HL-60 (cell line): ENCODE data around the gene MAST2.

Experiments used
- DNase-seq, 2 experiments: peaks; one replicate each; pipeline ENCODE4 v3.0.0-alpha.2; 2010 to 2020; ENCODE audit warnings: low read depth in 1 of 2, low spot score in 1 of 2
- H3K27ac ChIP-seq: fragments of 250-450 bp; sonication (Bioruptor Pico); replicated peaks from 2 replicates; pipeline ENCODE4 v1.5.1; 2020; ENCODE audit warnings: mild to moderate bottlenecking, moderate library complexity
- H3K27me3 ChIP-seq: fragments of 250-450 bp; sonication (Bioruptor Pico); 2 replicates; pipeline ENCODE4 v1.5.1; 2021; ENCODE audit warnings: mild to moderate bottlenecking, moderate library complexity; ENCODE audit not compliant: insufficient read depth, poor library complexity, severe bottlenecking
- H3K4me3 ChIP-seq: replicated peaks from 2 replicates; pipeline ENCODE4 v1.5.1; 2011; ENCODE audit warnings: mild to moderate bottlenecking, control low read depth, low read length; ENCODE audit not compliant: insufficient read depth
- CTCF ChIP-seq: IDR thresholded peaks from one replicate; pipeline ENCODE4 v1.5.1; 2011; ENCODE audit warnings: low read length, control low read depth, inconsistent platforms; ENCODE audit not compliant: insufficient read depth
- GABPA ChIP-seq: IDR thresholded peaks from 2 replicates; pipeline ENCODE4 v1.6.1; 2012; ENCODE audit warnings: low read depth
- POLR2AphosphoS5 ChIP-seq: IDR thresholded peaks from 2 replicates; pipeline ENCODE4 v1.6.1; 2012; ENCODE audit warnings: low read depth
- SPI1 ChIP-seq: IDR thresholded peaks from 2 replicates; pipeline ENCODE4 v1.6.1; 2012; ENCODE audit warnings: low read depth, mild to moderate bottlenecking, borderline replicate concordance
- TF ChIP-seq, protein P1 (sequence below): IDR thresholded peaks from 2 replicates; pipeline ENCODE4 v1.6.1; 2012; ENCODE audit warnings: low read depth; ENCODE audit not compliant: insufficient replicate concordance

Gene MAST2

GRCh38 chr1:46070164-46070814, 266.9 kb downstream of the MAST2 start:
- TF ChIP-seq POLR2AphosphoS5 (no peak), CTCF (no peak), SPI1 (no peak), GABPA (no peak)
- TF ChIP-seq, protein P1, sequence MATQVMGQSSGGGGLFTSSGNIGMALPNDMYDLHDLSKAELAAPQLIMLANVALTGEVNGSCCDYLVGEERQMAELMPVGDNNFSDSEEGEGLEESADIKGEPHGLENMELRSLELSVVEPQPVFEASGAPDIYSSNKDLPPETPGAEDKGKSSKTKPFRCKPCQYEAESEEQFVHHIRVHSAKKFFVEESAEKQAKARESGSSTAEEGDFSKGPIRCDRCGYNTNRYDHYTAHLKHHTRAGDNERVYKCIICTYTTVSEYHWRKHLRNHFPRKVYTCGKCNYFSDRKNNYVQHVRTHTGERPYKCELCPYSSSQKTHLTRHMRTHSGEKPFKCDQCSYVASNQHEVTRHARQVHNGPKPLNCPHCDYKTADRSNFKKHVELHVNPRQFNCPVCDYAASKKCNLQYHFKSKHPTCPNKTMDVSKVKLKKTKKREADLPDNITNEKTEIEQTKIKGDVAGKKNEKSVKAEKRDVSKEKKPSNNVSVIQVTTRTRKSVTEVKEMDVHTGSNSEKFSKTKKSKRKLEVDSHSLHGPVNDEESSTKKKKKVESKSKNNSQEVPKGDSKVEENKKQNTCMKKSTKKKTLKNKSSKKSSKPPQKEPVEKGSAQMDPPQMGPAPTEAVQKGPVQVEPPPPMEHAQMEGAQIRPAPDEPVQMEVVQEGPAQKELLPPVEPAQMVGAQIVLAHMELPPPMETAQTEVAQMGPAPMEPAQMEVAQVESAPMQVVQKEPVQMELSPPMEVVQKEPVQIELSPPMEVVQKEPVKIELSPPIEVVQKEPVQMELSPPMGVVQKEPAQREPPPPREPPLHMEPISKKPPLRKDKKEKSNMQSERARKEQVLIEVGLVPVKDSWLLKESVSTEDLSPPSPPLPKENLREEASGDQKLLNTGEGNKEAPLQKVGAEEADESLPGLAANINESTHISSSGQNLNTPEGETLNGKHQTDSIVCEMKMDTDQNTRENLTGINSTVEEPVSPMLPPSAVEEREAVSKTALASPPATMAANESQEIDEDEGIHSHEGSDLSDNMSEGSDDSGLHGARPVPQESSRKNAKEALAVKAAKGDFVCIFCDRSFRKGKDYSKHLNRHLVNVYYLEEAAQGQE, result no peak
- H3K4me3 ChIP-seq, result no peak overlapping the region
- DNase-seq, result peak; percentile 10 to 53
- H3K27ac ChIP-seq, result peak overlapping the region; percentile 27
- H3K27me3 ChIP-seq, result no peaks in the 10 kb centered on the region

- DNase-seq, result no peak
- TF ChIP-seq GABPA (no peak), CTCF (no peak), POLR2AphosphoS5 (no peak), SPI1 (no peak)
- TF ChIP-seq, protein P1, result no peak
- H3K27ac ChIP-seq, result no peak overlapping the region
- no peak overlapping the region for H3K4me3 ChIP-seq
- H3K27me3 ChIP-seq, result no peaks in the 10 kb centered on the region
These were observed 269.6 kb downstream of the MAST2 start for GRCh38 chr1:46072975-46073374.

- H3K4me3 ChIP-seq, result no peak overlapping the region
- no peak for DNase-seq
- no peak overlapping the region for H3K27ac ChIP-seq
- H3K27me3 ChIP-seq, result no peaks in the 10 kb centered on the region
- no peak for TF ChIP-seq CTCF
- TF ChIP-seq SPI1, result no peak
- no peak for TF ChIP-seq POLR2AphosphoS5
- TF ChIP-seq GABPA, result no peak
- TF ChIP-seq, protein P1, result no peak
These were observed 272.9 kb downstream of the MAST2 start for GRCh38 chr1:46076343-46076742.
